Skeletal muscle satellite cell (primary cell): ENCODE results near the gene GAS7.

ENCODE experiments used
- H3K27me3 ChIP-seq: 2 replicates; pipeline ENCODE4 v1.7.0; 2013; ENCODE audit warnings: low read length; ENCODE audit not compliant: control insufficient read depth, insufficient read depth
- H3K36me3 ChIP-seq: 2 replicates; pipeline ENCODE4 v1.7.0; 2013; ENCODE audit warnings: mild to moderate bottlenecking, control low read depth, low read length; ENCODE audit not compliant: insufficient read depth
- H3K4me1 ChIP-seq: 2 replicates; pipeline ENCODE4 v1.7.0; 2013; ENCODE audit warnings: low read length; ENCODE audit not compliant: control insufficient read depth, insufficient read depth
- H3K4me2 ChIP-seq: 2 replicates; pipeline ENCODE4 v1.7.0; 2013; ENCODE audit warnings: mild to moderate bottlenecking, low read length
- H3K4me3 ChIP-seq: 2 replicates; pipeline ENCODE4 v1.7.0; 2013; ENCODE audit warnings: low read length
- H3K9ac ChIP-seq: 2 replicates; pipeline ENCODE4 v1.7.0; 2013; ENCODE audit warnings: mild to moderate bottlenecking, low read depth, low read length, moderate library complexity
- H3K9me3 ChIP-seq: replicated peaks from 2 replicates; pipeline ENCODE4 v1.7.0; 2013; ENCODE audit warnings: mild to moderate bottlenecking, control low read depth, low read length

Gene GAS7

GRCh38 chr17:10081571-10082169 lies 116.7 kb downstream of the GAS7 start:
- Histone ChIP-seq H3K9me3 (no peaks in the 10 kb centered on the region), H3K9ac (no peak overlapping the region), H3K4me3 (no peak overlapping the region), H3K4me1 (no peaks in the 10 kb centered on the region), H3K27me3 (no peaks in the 10 kb centered on the region), H3K4me2 (no peak overlapping the region), H3K36me3 (no peaks in the 10 kb centered on the region)

GRCh38 chr17:10077561-10078299 lies 120.7 kb downstream of the GAS7 start:
- Histone ChIP-seq H3K4me2 (no peak overlapping the region), H3K4me3 (no peak overlapping the region), H3K27me3 (no peaks in the 10 kb centered on the region), H3K9ac (no peak overlapping the region), H3K4me1 (no peaks in the 10 kb centered on the region), H3K9me3 (no peaks in the 10 kb centered on the region), H3K36me3 (no peaks in the 10 kb centered on the region)

GRCh38 chr17:10075919-10076318 lies 122.5 kb downstream of the GAS7 start:
- Histone ChIP-seq H3K9me3 (no peaks in the 10 kb centered on the region), H3K4me1 (no peaks in the 10 kb centered on the region), H3K9ac (no peak overlapping the region), H3K36me3 (no peaks in the 10 kb centered on the region), H3K4me3 (no peak overlapping the region), H3K27me3 (no peaks in the 10 kb centered on the region), H3K4me2 (no peak overlapping the region)

GRCh38 chr17:10073941-10074340 lies 124.5 kb downstream of the GAS7 start:
- Histone ChIP-seq H3K9ac (no peak overlapping the region), H3K4me1 (no peaks in the 10 kb centered on the region), H3K4me3 (no peak overlapping the region)

GRCh38 chr17:10072556-10073425 lies 125.6 kb downstream of the GAS7 start:
- no peaks in the 10 kb centered on the region for H3K9me3 ChIP-seq
- H3K4me1 ChIP-seq: no peaks in the 10 kb centered on the region
- H3K9ac ChIP-seq: no peak overlapping the region
- H3K4me2 ChIP-seq: no peak overlapping the region
- H3K4me3 ChIP-seq: no peak overlapping the region
- H3K27me3 ChIP-seq: no peaks in the 10 kb centered on the region
- no peaks in the 10 kb centered on the region for H3K36me3 ChIP-seq

More at GRCh38 chr17:10073941-10074340, 124.5 kb downstream of the GAS7 start:
- Histone ChIP-seq H3K4me2 (no peak overlapping the region), H3K36me3 (no peaks in the 10 kb centered on the region), H3K27me3 (no peaks in the 10 kb centered on the region), H3K9me3 (no peaks in the 10 kb centered on the region)

- Histone ChIP-seq H3K4me1 (no peaks in the 10 kb centered on the region), H3K9ac (no peak overlapping the region), H3K4me3 (no peak overlapping the region), H3K36me3 (no peaks in the 10 kb centered on the region), H3K27me3 (no peaks in the 10 kb centered on the region), H3K9me3 (no peaks in the 10 kb centered on the region), H3K4me2 (no peak overlapping the region)
Observed at GRCh38 chr17:10072086-10072485, 126.3 kb downstream of the GAS7 start.

GRCh38 chr17:10071141-10071540 lies 127.3 kb downstream of the GAS7 start:
- no peaks in the 10 kb centered on the region for H3K27me3 ChIP-seq
- no peaks in the 10 kb centered on the region for H3K9me3 ChIP-seq
- H3K9ac ChIP-seq: no peak overlapping the region
- H3K4me3 ChIP-seq: no peak overlapping the region
- H3K4me2 ChIP-seq: no peak overlapping the region
- H3K36me3 ChIP-seq: no peaks in the 10 kb centered on the region
- no peaks in the 10 kb centered on the region for H3K4me1 ChIP-seq

- Histone ChIP-seq H3K36me3 (no peaks in the 10 kb centered on the region), H3K4me1 (no peaks in the 10 kb centered on the region), H3K4me3 (no peak overlapping the region), H3K9me3 (no peaks in the 10 kb centered on the region), H3K4me2 (no peak overlapping the region), H3K9ac (no peak overlapping the region), H3K27me3 (no peaks in the 10 kb centered on the region)
Observed at GRCh38 chr17:10070690-10071089, 127.7 kb downstream of the GAS7 start.

- Histone ChIP-seq H3K4me1 (no peaks in the 10 kb centered on the region), H3K4me2 (no peak overlapping the region), H3K9ac (no peak overlapping the region), H3K4me3 (no peak overlapping the region), H3K36me3 (no peaks in the 10 kb centered on the region), H3K9me3 (peaks cover 3% of the 10 kb centered on the region), H3K27me3 (no peaks in the 10 kb centered on the region)
Observed at GRCh38 chr17:10069301-10069700, 129.1 kb downstream of the GAS7 start.

GRCh38 chr17:10067446-10068143 lies 130.8 kb downstream of the GAS7 start:
- Histone ChIP-seq H3K9ac (no peak overlapping the region), H3K27me3 (no peaks in the 10 kb centered on the region), H3K4me1 (no peaks in the 10 kb centered on the region), H3K4me2 (no peak overlapping the region), H3K4me3 (no peak overlapping the region), H3K36me3 (no peaks in the 10 kb centered on the region), H3K9me3 (peaks cover 3% of the 10 kb centered on the region)

- Histone ChIP-seq H3K4me1 (no peaks in the 10 kb centered on the region), H3K9me3 (peaks cover 3% of the 10 kb centered on the region), H3K27me3 (no peaks in the 10 kb centered on the region), H3K9ac (no peak overlapping the region), H3K4me3 (no peak overlapping the region), H3K4me2 (no peak overlapping the region), H3K36me3 (no peaks in the 10 kb centered on the region)
Observed at GRCh38 chr17:10064536-10064935, 133.9 kb downstream of the GAS7 start.
